WERI-Rb-1 (cell line): ENCODE measurements around the gene TRAF3IP3.
"Not testable (repeated sequence)": the region's sequence is repeated elsewhere in the genome, so short reads cannot be mapped to it uniquely, and the experiment has no call there.

ENCODE experiments used
- DNase-seq: peaks from one replicate; pipeline ENCODE4 v3.0.0-alpha.2; 2020
- H3K27ac ChIP-seq: fragments of 250-450 bp; sonication (Bioruptor Pico); 2 replicates; pipeline ENCODE4 v1.5.1; 2020; ENCODE audit warnings: mild to moderate bottlenecking, moderate library complexity
- H3K27me3 ChIP-seq: fragments of 250-450 bp; sonication (Bioruptor Pico); 2 replicates; pipeline ENCODE4 v1.5.1; 2021; ENCODE audit warnings: mild to moderate bottlenecking, low read depth, moderate library complexity; ENCODE audit not compliant: insufficient read depth, severe bottlenecking
- H3K36me3 ChIP-seq: fragments of 250-450 bp; sonication (Bioruptor Pico); 2 replicates; pipeline ENCODE4 v1.5.1; 2020; ENCODE audit warnings: mild to moderate bottlenecking, moderate library complexity
- H3K4me3 ChIP-seq: 2 replicates; pipeline ENCODE4 v1.5.1; 2011; ENCODE audit warnings: low read depth, mild to moderate bottlenecking, control low read depth, low read length
- H3K9me3 ChIP-seq: fragments of 250-450 bp; sonication (Bioruptor Pico); 2 replicates; pipeline ENCODE4 v1.5.1; 2021; ENCODE audit warnings: mild to moderate bottlenecking, moderate library complexity; ENCODE audit not compliant: severe bottlenecking
- CTCF ChIP-seq: IDR thresholded peaks from 2 replicates; pipeline ENCODE4 v1.5.1; 2011; ENCODE audit warnings: low read depth, mild to moderate bottlenecking, control low read depth, inconsistent platforms, low read length

TRAF3IP3 gene

GRCh38 chr1:209791920-209792319 lies 36.1 kb downstream of the TRAF3IP3 start:
- Histone ChIP-seq H3K27ac (no peak overlapping the region), H3K36me3 (no peaks in the 10 kb centered on the region), H3K27me3 (peaks cover 27% of the 10 kb centered on the region), H3K4me3 (no peak overlapping the region), H3K9me3 (no peaks in the 10 kb centered on the region)
- TF ChIP-seq CTCF = no peak
- no peak for DNase-seq

GRCh38 chr1:209793711-209794110 lies 37.9 kb downstream of the TRAF3IP3 start:
- peaks cover 27% of the 10 kb centered on the region for H3K27me3 ChIP-seq
- not testable (repeated sequence) for H3K27ac ChIP-seq, DNase-seq, H3K9me3 ChIP-seq, H3K4me3 ChIP-seq, H3K36me3 ChIP-seq

GRCh38 chr1:209797978-209798639 lies 42.3 kb downstream of the TRAF3IP3 start:
- Histone ChIP-seq H3K4me3 (no peak overlapping the region), H3K27ac (no peak overlapping the region), H3K36me3 (no peaks in the 10 kb centered on the region), H3K27me3 (no peaks in the 10 kb centered on the region), H3K9me3 (no peaks in the 10 kb centered on the region)
- TF ChIP-seq CTCF = 0 out of 2 replicates have a peak, but pooled peaks have one; percentile 16
- no peak for DNase-seq

GRCh38 chr1:209800984-209801834 lies 45.4 kb downstream of the TRAF3IP3 start:
- no peaks in the 10 kb centered on the region for H3K9me3 ChIP-seq
- no peaks in the 10 kb centered on the region for H3K36me3 ChIP-seq
- DNase-seq = no peak
- H3K27me3 ChIP-seq = no peaks in the 10 kb centered on the region
- no peak overlapping the region for H3K4me3 ChIP-seq
- TF ChIP-seq CTCF = no peak
- no peak overlapping the region for H3K27ac ChIP-seq

- no peaks in the 10 kb centered on the region for H3K27me3 ChIP-seq
- no peak for DNase-seq
- H3K36me3 ChIP-seq = no peaks in the 10 kb centered on the region
- no peak for TF ChIP-seq CTCF
- H3K9me3 ChIP-seq = no peaks in the 10 kb centered on the region
- no peak overlapping the region for H3K4me3 ChIP-seq
- H3K27ac ChIP-seq = no peak overlapping the region
Observed at GRCh38 chr1:209802117-209802779, 46.4 kb downstream of the TRAF3IP3 start.

GRCh38 chr1:209802780-209803152 lies 46.9 kb downstream of the TRAF3IP3 start:
- Histone ChIP-seq H3K27me3 (no peaks in the 10 kb centered on the region), H3K9me3 (no peaks in the 10 kb centered on the region), H3K27ac (no peak overlapping the region), H3K36me3 (no peaks in the 10 kb centered on the region), H3K4me3 (no peak overlapping the region)
- no peak for TF ChIP-seq CTCF
- DNase-seq = no peak
